GM12878 (cell line): ENCODE data around the gene ITPRIPL2. TPM values are rescaled to one million over a fixed set of nuclear protein-coding genes. Genes with fewer than 3 reads are reported as not detected.

Experiments
- ATAC-seq: fragments of 200-7000 bp; cut with Tn5 transposase; 3 replicates; pipeline ENCODE4 v1.9.1; 2020; ENCODE audit warnings: mild to moderate bottlenecking, moderate library complexity
- BruUV-seq: library from RNA; stranded (reverse); fragments of 400-500 nt; replicated peaks from 2 replicates; lab custom pipeline; 2021; lab: Mats Ljungman, UMichigan
- CTCF ChIA-PET: fragments of 300-600 bp; sonication (Branson Sonifier 250); formaldehyde crosslinking; extraction: SDS; loops from one replicate; lab custom pipeline; 2021; ENCODE audit warnings: inconsistent platforms; lab: Yijun Ruan, JAX
- POLR2A ChIA-PET: fragments of 350-600 bp; formaldehyde crosslinking; extraction: SDS; loops from one replicate; lab custom pipeline; 2021; ENCODE audit warnings: inconsistent platforms; lab: Charles Lee
- RAD21 ChIA-PET: fragments of 300-600 bp; sonication (Branson Sonifier 250); formaldehyde crosslinking; loops from one replicate; lab custom pipeline; 2023; ENCODE audit warnings: antibody characterized with exemption; ENCODE audit not compliant: unreplicated experiment; lab: Charles Lee
- SMC1A ChIA-PET: fragments of 300-600 bp; sonication (Branson Sonifier 250); formaldehyde crosslinking; loops from one replicate; lab custom pipeline; 2023; ENCODE audit not compliant: unreplicated experiment, uncharacterized antibody; lab: Charles Lee
- DNase-seq: peaks from one replicate; pipeline ENCODE4 v3.0.0-alpha.2; 2011; ENCODE audit warnings: low read depth, low spot score
- FAIRE-seq: peaks from 3 replicates; lab custom pipeline; 2011; peaks lifted over from hg19 to GRCh38; lab: Jason Lieb, UNC
- H2AFZ ChIP-seq: 2 replicates; pipeline ENCODE4 v1.6.0; 2011; ENCODE audit warnings: low read depth, low read length, control low read depth; ENCODE audit not compliant: control insufficient read depth
- H3K27ac ChIP-seq: 2 replicates; pipeline ENCODE4 v1.5.1; 2011; ENCODE audit warnings: control low read depth; ENCODE audit not compliant: control insufficient read depth, insufficient read depth
- H3K27me3 ChIP-seq, 2 experiments: replicated peaks in 1 of 2; 2 replicates each; pipeline versions ENCODE4 v1.6.0 to v1.6.1; 2011; ENCODE audit warnings: low read length in 1 of 2; ENCODE audit not compliant: control insufficient read depth in 2 of 2, insufficient read depth in 2 of 2
- H3K36me3 ChIP-seq, 2 experiments: 2 replicates each; pipeline ENCODE4 v1.5.1; 2011; ENCODE audit warnings: low read length in 1 of 2; ENCODE audit not compliant: control insufficient read depth in 2 of 2, insufficient read depth in 2 of 2
- H3K4me1 ChIP-seq: 2 replicates; pipeline ENCODE4 v1.6.1; 2011; ENCODE audit warnings: mild to moderate bottlenecking, low read length, moderate library complexity, mixed read lengths; ENCODE audit not compliant: control insufficient read depth, insufficient read depth
- H3K4me2 ChIP-seq: 2 replicates; pipeline ENCODE4 v1.6.0; 2011; ENCODE audit warnings: control low read depth; ENCODE audit not compliant: control insufficient read depth, insufficient read depth
- H3K4me3 ChIP-seq: fragments of 200-600 bp; sonication (generic); 2 replicates; pipeline ENCODE4 v1.5.1; 2016
- H3K79me2 ChIP-seq: 2 replicates; pipeline ENCODE4 v1.6.0; 2011; ENCODE audit warnings: low read length; ENCODE audit not compliant: control insufficient read depth, insufficient read depth
- H3K9ac ChIP-seq: 2 replicates; pipeline ENCODE4 v1.8.0; 2011; ENCODE audit warnings: low read length, control low read depth, mixed read lengths; ENCODE audit not compliant: control insufficient read depth, insufficient read depth
- H3K9me3 ChIP-seq: replicated peaks from 3 replicates; pipeline ENCODE4 v1.5.1; 2011; ENCODE audit warnings: mild to moderate bottlenecking, low read length; ENCODE audit not compliant: control insufficient read depth, insufficient read depth
- H4K20me1 ChIP-seq: 2 replicates; pipeline ENCODE4 v1.6.0; 2011; ENCODE audit not compliant: control insufficient read depth, insufficient read depth
- BHLHE40 ChIP-seq, 2 experiments: fragments of 450-650 bp in 1 of 2; IDR thresholded peaks; 2 replicates each; pipeline ENCODE4 v1.6.1; 2011 to 2017; ENCODE audit warnings: low read depth in 2 of 2, borderline replicate concordance in 1 of 2, improper control_type of control experiment in 1 of 2, low read length in 1 of 2, mild to moderate bottlenecking in 1 of 2
- BRCA1 ChIP-seq: IDR thresholded peaks from 2 replicates; pipeline ENCODE4 v1.6.1; 2011; ENCODE audit warnings: low read depth, low read length, improper control_type of control experiment
- CHD2 ChIP-seq: IDR thresholded peaks from 2 replicates; pipeline ENCODE4 v1.6.1; 2011; ENCODE audit warnings: low read depth, low read length, improper control_type of control experiment, borderline replicate concordance
- DPF2 ChIP-seq: fragments of 450-650 bp; IDR thresholded peaks from 2 replicates; pipeline ENCODE4 v1.6.1; 2017; ENCODE audit warnings: mild to moderate bottlenecking
- ETV6 ChIP-seq, 2 experiments: fragments of 450-650 bp in 1 of 2; IDR thresholded peaks in 1 of 2; conservative IDR thresholded peaks in 1 of 2; 2 replicates each; pipeline ENCODE4 v1.6.1; 2014; ENCODE audit warnings: antibody characterized with exemption in 1 of 2, borderline replicate concordance in 1 of 2, low read depth in 1 of 2, mild to moderate bottlenecking in 1 of 2, moderate library complexity in 1 of 2
- IKZF2 ChIP-seq, 2 experiments: fragments of 450-650 bp; IDR thresholded peaks; 2 replicates each; pipeline ENCODE4 v1.6.1; 2017; ENCODE audit warnings: mild to moderate bottlenecking in 2 of 2, moderate library complexity in 2 of 2
- KLF5 ChIP-seq: fragments of 450-650 bp; IDR thresholded peaks from 2 replicates; pipeline ENCODE4 v1.6.1; 2014; ENCODE audit warnings: mild to moderate bottlenecking; ENCODE audit not compliant: partially characterized antibody
- MTA2 ChIP-seq: fragments of 450-650 bp; IDR thresholded peaks from 2 replicates; pipeline ENCODE4 v1.6.1; 2016; ENCODE audit warnings: low read depth, mild to moderate bottlenecking, moderate library complexity
- NFIC ChIP-seq: IDR thresholded peaks from 2 replicates; pipeline ENCODE4 v1.6.1; 2012; ENCODE audit warnings: low read depth, mild to moderate bottlenecking, inconsistent platforms, low read length, moderate library complexity
- NFYA ChIP-seq: IDR thresholded peaks from 2 replicates; pipeline ENCODE4 v1.6.1; 2011; ENCODE audit warnings: low read depth, mild to moderate bottlenecking, low read length, improper control_type of control experiment, borderline replicate concordance
- NFYB ChIP-seq: IDR thresholded peaks from 2 replicates; pipeline ENCODE4 v1.6.1; 2011; ENCODE audit warnings: low read depth, mild to moderate bottlenecking, low read length, improper control_type of control experiment, moderate library complexity; ENCODE audit not compliant: insufficient read depth
- POLR2AphosphoS2 ChIP-seq: IDR thresholded peaks from 2 replicates; pipeline ENCODE4 v1.6.1; 2011; ENCODE audit warnings: low read depth, mild to moderate bottlenecking, low read length, improper control_type of control experiment, moderate library complexity
- RAD21 ChIP-seq: IDR thresholded peaks from 2 replicates; pipeline ENCODE4 v1.6.1; 2011; ENCODE audit warnings: mild to moderate bottlenecking, low read depth, low read length, moderate library complexity; ENCODE audit not compliant: insufficient read depth
- RAD51 ChIP-seq: fragments of 450-650 bp; IDR thresholded peaks from 2 replicates; pipeline ENCODE4 v1.6.1; 2016; ENCODE audit warnings: moderate library complexity, mild to moderate bottlenecking, inconsistent platforms
- RBBP5 ChIP-seq: fragments of 200-600 bp; sonication (generic); conservative IDR thresholded peaks from 2 replicates; pipeline ENCODE4 v1.6.1; 2016
- RELA ChIP-seq: fragments of 450-650 bp; IDR thresholded peaks from 2 replicates; pipeline ENCODE4 v1.8.0; 2014; ENCODE audit warnings: borderline replicate concordance; ENCODE audit not compliant: partially characterized antibody
- RELB ChIP-seq: fragments of 450-650 bp; IDR thresholded peaks from 2 replicates; pipeline ENCODE4 v1.6.1; 2017; ENCODE audit warnings: low read depth, mild to moderate bottlenecking, moderate library complexity
- SMC3 ChIP-seq: IDR thresholded peaks from 2 replicates; pipeline ENCODE4 v1.6.1; 2011; ENCODE audit warnings: low read length, improper control_type of control experiment, borderline replicate concordance
- SUPT20H ChIP-seq: IDR thresholded peaks from 2 replicates; pipeline ENCODE4 v1.6.1; 2011; ENCODE audit warnings: low read depth, mild to moderate bottlenecking, low read length, moderate library complexity, borderline replicate concordance; ENCODE audit not compliant: control insufficient read depth
- WGBS: methylation state at CpG from one replicate; pipeline ENCODE4 v1.1.6; 2016; ENCODE audit warnings: low lambda C conversion rate; ENCODE audit not compliant: insufficient replicate concordance, insufficient coverage; ENCODE audit errors: missing lambda C conversion rate; 5-methylcytosine and 5-hydroxymethylcytosine counted together
- in situ Hi-C: fragments of 300-500 bp; cut with MboI; formaldehyde crosslinking; loops from 9 replicates; pipeline ENCODE4 v1.14.3; 2018; ENCODE audit warnings: mixed read lengths
- intact Hi-C: fragments of 100-400 bp; cut with micrococcal nuclease; formaldehyde crosslinking; loops from one replicate; pipeline ENCODE4 v1.14.2; 2022; ENCODE audit not compliant: unreplicated experiment
- polyA plus RNA-seq, 11 experiments: library from polyadenylated mRNA; depleted of rRNA in 4 of 11; unstranded in 6 of 11; stranded (reverse) in 5 of 11; fragments of >200 nt; fragmentation: Nextera tagmentation in 4 of 11; fragmentation: Illumina TruSeq in 1 of 11; extraction: Ambion mirVana in 4 of 11; extraction: Trizol in 1 of 11; gene quantifications; 1 replicate in 1 of 11; 2 replicates in 10 of 11; pipeline versions ENCODE4 v1.2.1 to v1.2.3, GENCODE V29; 2011 to 2016; ENCODE audit warnings: inconsistent platforms in 2 of 11, missing spikeins in 2 of 11, low read depth in 1 of 11
- total RNA-seq, 4 experiments: library from RNA; depleted of rRNA in 3 of 4; stranded (reverse); fragments of >200 nt in 3 of 4; fragmentation: Illumina TruSeq in 1 of 4; extraction: Trizol in 1 of 4; gene quantifications; 2 replicates each; pipeline versions ENCODE4 v1.2.1 to v1.2.3, GENCODE V29; 2013 to 2021
- TF ChIP-seq, protein P1 (sequence below): IDR thresholded peaks from 2 replicates; pipeline ENCODE4 v1.6.1; 2012; ENCODE audit warnings: low read depth, low read length, improper control_type of control experiment

Gene ITPRIPL2
- total and polyA plus RNA-seq, 10 of the 15 experiments (the other 5 are each of a cell fraction or from before 2014, with no cell fraction given), result 0.48 to 14.3 (median 3.5) TPM

GRCh38 chr16:19130852-19131824 lies 17.4 kb downstream of the ITPRIPL2 start:
- no peaks in the 10 kb centered on the region for H3K27me3 ChIP-seq
- peak overlapping the region; percentile 10; the same call in 1 of the 2 replicates for H3K4me3 ChIP-seq
- H3K9ac ChIP-seq, result peak overlapping the region; percentile 23; the same call in 1 of the 2 replicates
- SMC1A ChIA-PET, result interaction anchor here (1.1 to 7.3 kb wide), 6 partner anchors 13 to 124 kb away, joined by 3 to 60 read pairs (median 4); no protein-coding TSS in a partner anchor
- peak overlapping the region; percentile 57 for H3K4me2 ChIP-seq
- 28% methylated on average over 11 of the region's 11 CpGs for WGBS
- H3K9me3 ChIP-seq, result peaks cover 3% of the 10 kb centered on the region; the same call in 2 of the 3 replicates
- no peaks in the 10 kb centered on the region for H3K79me2 ChIP-seq
- intact Hi-C loops (loop anchor here (2.0 kb wide), 1 partner anchor 16 kb away; no protein-coding TSS in a partner anchor), in situ Hi-C loops (no loop called here)
- peaks cover 73% of the 10 kb centered on the region for H3K4me1 ChIP-seq
- CTCF ChIA-PET, result interaction anchor here (0.6 to 2.2 kb wide), 5 partner anchors 23 to 259 kb away, joined by 3 to 6 read pairs (median 4); no protein-coding TSS in a partner anchor
- DNase-seq, result no peak
- ATAC-seq, result peak; percentile 9; the same call in 2 of the 3 replicates
- no peaks in the 10 kb centered on the region for H3K36me3 ChIP-seq
- no peak for FAIRE-seq
- H4K20me1 ChIP-seq, result no peaks in the 10 kb centered on the region
- POLR2A ChIA-PET, result interaction anchor here (0.7 kb wide), 1 partner anchor 11 kb away, joined by 3 read pairs; no protein-coding TSS in a partner anchor
- peak overlapping the region; percentile 29 for H3K27ac ChIP-seq
- RAD21 ChIA-PET, result interaction anchor here (0.8 to 1.4 kb wide), 3 partner anchors 13 to 50 kb away, joined by 3 to 4 read pairs (median 3); no protein-coding TSS in a partner anchor
- H2AFZ ChIP-seq, result peak overlapping the region; percentile 50
- BruUV-seq, result no TSS peak
- TF ChIP-seq NFYB (no peak), RELA (no peak), NFIC (peak; percentile 78; the same call in 1 of the 2 replicates), RAD51 (no peak), ETV6 (conservative IDR thresholded peaks at IDR 0.05 in 1 of 2, IDR thresholded peaks at IDR 0.05 in 1 of 2; ENCODE audit: borderline replicate concordance in 1 of 2, low read depth in 1 of 2) (peak in 1 of 2 experiments; percentile 88; a peak in 2 of 4 replicates), IKZF2 (IDR thresholded peaks at IDR 0.05) (peak; percentile 43 to 69; a peak in 3 of 4 replicates), SUPT20H (no peak), KLF5 (no peak), RBBP5 (no peak), BRCA1 (no peak), NFYA (no peak), RELB (no peak), POLR2AphosphoS2 (no peak), DPF2 (no peak), RAD21 (no peak), BHLHE40 (IDR thresholded peaks at IDR 0.05; ENCODE audit: borderline replicate concordance in 1 of 2, low read depth in 2 of 2, low read length in 1 of 2) (no peak), CHD2 (no peak), MTA2 (no peak), SMC3 (no peak)
- TF ChIP-seq, protein P1, sequence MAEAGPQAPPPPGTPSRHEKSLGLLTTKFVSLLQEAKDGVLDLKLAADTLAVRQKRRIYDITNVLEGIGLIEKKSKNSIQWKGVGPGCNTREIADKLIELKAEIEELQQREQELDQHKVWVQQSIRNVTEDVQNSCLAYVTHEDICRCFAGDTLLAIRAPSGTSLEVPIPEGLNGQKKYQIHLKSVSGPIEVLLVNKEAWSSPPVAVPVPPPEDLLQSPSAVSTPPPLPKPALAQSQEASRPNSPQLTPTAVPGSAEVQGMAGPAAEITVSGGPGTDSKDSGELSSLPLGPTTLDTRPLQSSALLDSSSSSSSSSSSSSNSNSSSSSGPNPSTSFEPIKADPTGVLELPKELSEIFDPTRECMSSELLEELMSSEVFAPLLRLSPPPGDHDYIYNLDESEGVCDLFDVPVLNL, result no peak
